Natural killer cell (primary cell): ENCODE results near the gene RBMS3. TPM values are rescaled to one million over a fixed set of nuclear protein-coding genes. Genes with fewer than 3 reads are reported as not detected.
"Not testable (repeated sequence)": the region's sequence is repeated elsewhere in the genome, so short reads cannot be mapped to it uniquely, and the experiment has no call there.

ENCODE experiments used
- ATAC-seq, 3 donors: fragments of 150-1000 bp in 2 of 3; fragments of 200-7000 bp in 1 of 3; cut with Tn5 transposase; 1 replicate in 1 of 3; 2 replicates in 2 of 3; pipeline ENCODE4 v1.10.0; 2021; ENCODE audit warnings: mild to moderate bottlenecking in 2 of 3, moderate library complexity in 2 of 3
- DNase-seq, 2 donors: peaks; one replicate each; pipeline versions ENCODE4 v3.0.0 to v3.0.0-alpha.2; 2013 to 2021; ENCODE audit warnings: mixed read lengths in 1 of 2
- H3K27ac ChIP-seq: one replicate; pipeline ENCODE4 v1.5.1; 2013; ENCODE audit warnings: mild to moderate bottlenecking, low read length
- H3K27me3 ChIP-seq: one replicate; pipeline ENCODE4 v1.6.1; 2013; ENCODE audit warnings: low read length; ENCODE audit not compliant: control insufficient read depth, insufficient read depth
- H3K36me3 ChIP-seq: one replicate; pipeline ENCODE4 v1.6.1; 2013; ENCODE audit warnings: low read length; ENCODE audit not compliant: control insufficient read depth, insufficient read depth
- H3K4me1 ChIP-seq: one replicate; pipeline ENCODE4 v1.6.1; 2013; ENCODE audit warnings: low read length; ENCODE audit not compliant: control insufficient read depth, insufficient read depth
- H3K4me3 ChIP-seq: one replicate; pipeline ENCODE4 v1.5.1; 2013; ENCODE audit warnings: low read length
- H3K9me3 ChIP-seq: one replicate; pipeline ENCODE4 v1.6.1; 2013; ENCODE audit warnings: low read length; ENCODE audit not compliant: control insufficient read depth, insufficient read depth
- H3K27ac Mint-ChIP-seq, 2 donors: one replicate each; pipeline ENCODE4 v1.8.0; 2022; ENCODE audit warnings: mild to moderate bottlenecking in 2 of 2, mixed read lengths in 2 of 2, moderate library complexity in 1 of 2
- H3K27me3 Mint-ChIP-seq, 2 donors: one replicate each; pipeline ENCODE4 v1.8.0; 2022; ENCODE audit warnings: low read depth in 2 of 2, mixed read lengths in 2 of 2
- H3K36me3 Mint-ChIP-seq: one replicate; pipeline ENCODE4 v1.8.0; 2022; ENCODE audit warnings: mixed read lengths
- H3K4me1 Mint-ChIP-seq, 2 donors: one replicate each; pipeline ENCODE4 v1.8.0; 2022; ENCODE audit warnings: mixed read lengths in 2 of 2
- H3K4me3 Mint-ChIP-seq: one replicate; pipeline ENCODE4 v1.8.0; 2022; ENCODE audit warnings: mild to moderate bottlenecking, moderate library complexity, mixed read lengths
- H3K9me3 Mint-ChIP-seq, 2 donors: one replicate each; pipeline ENCODE4 v1.8.0; 2022; ENCODE audit warnings: mixed read lengths in 2 of 2
- CTCF ChIP-seq: fragments of 200-600 bp; IDR thresholded peaks from one replicate; pipeline ENCODE4 v1.8.0; 2022; ENCODE audit warnings: antibody characterized with exemption
- WGBS: methylation state at CpG from one replicate; pipeline ENCODE4 v1.1.7; 2013; ENCODE audit warnings: missing lambda C conversion rate; ENCODE audit not compliant: insufficient coverage; 5-methylcytosine and 5-hydroxymethylcytosine counted together
- intact Hi-C: fragments of 100-400 bp; cut with micrococcal nuclease; formaldehyde crosslinking; loops from one replicate; pipeline ENCODE4 v1.14.2; 2022
- total RNA-seq, 4 donors: library from RNA; stranded (reverse); fragments of 120-200 nt in 1 of 4; gene quantifications; one replicate each; pipeline versions ENCODE4 v1.2.3 to v1.2.4, GENCODE V29; 2013 to 2022

Gene RBMS3
- total RNA-seq, 3 donors from 2014 or later (not counting 1 experiment from before 2014, with no cell fraction given): 0.16 TPM; not detected in 2

GRCh38 chr3:29468187-29468586, 187.3 kb downstream of the RBMS3 start:
- H3K36me3 Mint-ChIP-seq: no peaks in the 10 kb centered on the region
- 94% methylated on average over 3 of the region's 4 CpGs for WGBS

GRCh38 chr3:29473481-29474170, 192.8 kb downstream of the RBMS3 start:
- not testable (repeated sequence) for H3K4me1 Mint-ChIP-seq, H3K9me3 Mint-ChIP-seq, H3K27ac Mint-ChIP-seq

More at GRCh38 chr3:29468187-29468586, 187.3 kb downstream of the RBMS3 start:
- no peaks in the 10 kb centered on the region for H3K9me3 ChIP-seq
- H3K36me3 ChIP-seq: no peaks in the 10 kb centered on the region
- ATAC-seq (no peak), DNase-seq (no peak)
- no peaks in the 10 kb centered on the region for H3K4me1 ChIP-seq
- no peak overlapping the region for H3K27ac ChIP-seq
- Mint-ChIP-seq H3K4me3 (no peak overlapping the region), H3K27ac (no peak overlapping the region), H3K4me1 (no peaks in the 10 kb centered on the region), H3K27me3 (no peaks in the 10 kb centered on the region), H3K9me3 (peaks cover 0 to 3% of the 10 kb centered on the region in 2 donors)
- H3K4me3 ChIP-seq: no peak overlapping the region
- no peaks in the 10 kb centered on the region for H3K27me3 ChIP-seq
- TF ChIP-seq CTCF: no peak
- intact Hi-C loops: no loop called here

GRCh38 chr3:29475305-29475840, 194.5 kb downstream of the RBMS3 start:
- H3K4me3 ChIP-seq: no peak overlapping the region
- 83% methylated on average over 7 of the region's 9 CpGs for whole genome bisulfite sequencing
- intact Hi-C loops: no loop called here
- no peaks in the 10 kb centered on the region for H3K27me3 ChIP-seq
- H3K27ac ChIP-seq: no peak overlapping the region
- H3K4me1 ChIP-seq: no peaks in the 10 kb centered on the region
- no peaks in the 10 kb centered on the region for H3K36me3 ChIP-seq
- Mint-ChIP-seq H3K27me3 (no peaks in the 10 kb centered on the region), H3K4me1 (no peaks in the 10 kb centered on the region), H3K36me3 (no peaks in the 10 kb centered on the region), H3K9me3 (peaks cover 3 to 5% of the 10 kb centered on the region in 2 donors), H3K27ac (no peak overlapping the region), H3K4me3 (no peak overlapping the region)
- ATAC-seq (no peak), DNase-seq (no peak)
- no peak for TF ChIP-seq CTCF
- H3K9me3 ChIP-seq: no peaks in the 10 kb centered on the region

More at GRCh38 chr3:29473481-29474170, 192.8 kb downstream of the RBMS3 start:
- H3K27ac ChIP-seq, H3K27me3 Mint-ChIP-seq, H3K36me3 Mint-ChIP-seq, DNase-seq, intact Hi-C loops, H3K4me3 Mint-ChIP-seq, H3K36me3 ChIP-seq, H3K27me3 ChIP-seq, ATAC-seq, H3K9me3 ChIP-seq, H3K4me3 ChIP-seq, H3K4me1 ChIP-seq: not testable (repeated sequence)
- 95% methylated on average over 41 of the region's 41 CpGs for WGBS

GRCh38 chr3:29475854-29476253, 195.0 kb downstream of the RBMS3 start:
- Histone ChIP-seq H3K36me3 (no peaks in the 10 kb centered on the region), H3K4me1 (no peaks in the 10 kb centered on the region), H3K4me3 (no peak overlapping the region), H3K9me3 (no peaks in the 10 kb centered on the region), H3K27ac (no peak overlapping the region), H3K27me3 (no peaks in the 10 kb centered on the region)
- Mint-ChIP-seq H3K27ac (no peak overlapping the region), H3K9me3 (peaks cover 3 to 8% of the 10 kb centered on the region in 2 donors), H3K36me3 (no peaks in the 10 kb centered on the region), H3K27me3 (no peaks in the 10 kb centered on the region), H3K4me3 (no peak overlapping the region), H3K4me1 (no peaks in the 10 kb centered on the region)
- DNase-seq (no peak), ATAC-seq (no peak)
- no peak for TF ChIP-seq CTCF
- intact Hi-C loops: no loop called here
